ENCODE results near the gene KRT15. TPM values are rescaled to one million over a fixed set of nuclear protein-coding genes. Genes with fewer than 3 reads are reported as not detected.

KRT15 gene
- total RNA-seq, 2 donors from 2014 or later, result 5.8 to 20.0 TPM

- Histone ChIP-seq H3K4me3 (no peak overlapping the region), H3K9me3 (no peaks in the 10 kb centered on the region), H3K27me3 (no peaks in the 10 kb centered on the region), H3K9ac (ENCODE audit: low read depth in 2 of 2, low read length in 2 of 2) (no peak overlapping the region), H3K36me3 (no peaks in the 10 kb centered on the region), H3K4me1 (no peaks in the 10 kb centered on the region), H3K27ac (no peak overlapping the region)
- no peak for TF ChIP-seq CTCF (IDR thresholded peaks at IDR 0.05)
- DNase-seq, result no peak
- intact Hi-C loops (cut with DNase I), result no loop called here
Measured at GRCh38 chr17:41463746-41464145, 54.9 kb downstream of the KRT15 start.

Small RNAs within 50 kb of the gene (microRNA-seq; reads per million reads assigned to microRNA genes)
- gene MIR6510, result not detected

Other genes with a start within 250 kb of the KRT15 start
- gene KRTAP9-7, start 243.2 kb downstream of the KRT15 start, total RNA-seq, result not detected
- not detected for gene KRTAP29-1, start 216.0 kb downstream of the KRT15 start, total RNA-seq
- not detected for gene KRTAP16-1, start 209.6 kb downstream of the KRT15 start, total RNA-seq
- not detected for gene KRTAP17-1, start 203.2 kb downstream of the KRT15 start, total RNA-seq
- gene KRT33A, start 168.1 kb downstream of the KRT15 start, total RNA-seq, result not detected
- not detected for gene KRT33B, start 149.1 kb downstream of the KRT15 start, total RNA-seq
- gene KRT34, start 136.6 kb downstream of the KRT15 start, total RNA-seq, result not detected
- not detected for gene KRT31, start 121.3 kb downstream of the KRT15 start, total RNA-seq
- not detected for gene KRT37, start 94.3 kb downstream of the KRT15 start, total RNA-seq
- not detected for gene KRT38, start 77.9 kb downstream of the KRT15 start, total RNA-seq
- not detected for gene KRT32, start 51.5 kb downstream of the KRT15 start, total RNA-seq
- gene KRT35, start 37.7 kb downstream of the KRT15 start, total RNA-seq, result not detected
- not detected for gene KRT36, start 29.0 kb downstream of the KRT15 start, total RNA-seq
- gene KRT13, start 13.3 kb downstream of the KRT15 start, total RNA-seq, result under 1 TPM in 1 of 2 donors, not detected in 1; 0.25 TPM
- 1,000 to 10,000 TPM; 2,159 to 2,203 TPM for gene KRT19, start 9.4 kb upstream of the KRT15 start, total RNA-seq
- not detected for gene KRT9, start 53.2 kb upstream of the KRT15 start, total RNA-seq
- gene KRT14, start 68.0 kb upstream of the KRT15 start, total RNA-seq, result not detected
- gene KRT16, start 93.9 kb upstream of the KRT15 start, total RNA-seq, result not detected
- gene KRT17, start 105.7 kb upstream of the KRT15 start, total RNA-seq, result 1 to 10 TPM in 1 of 2 donors, not detected in 1; 1.2 TPM
- 100 to 1,000 TPM; 574 to 740 TPM for gene EIF1, start 170.0 kb upstream of the KRT15 start, total RNA-seq
- gene GAST, start 193.4 kb upstream of the KRT15 start, total RNA-seq, result not detected
- gene HAP1, start 215.8 kb upstream of the KRT15 start, total RNA-seq, result under 1 TPM; 0.10 to 0.53 TPM

Data from colonic mucosa (tissue), 4 donors.